Sigmoid colon (tissue), 7 donors: ENCODE measurements around the gene SGSM2. TPM values are rescaled to one million over a fixed set of nuclear protein-coding genes. Genes with fewer than 3 reads are reported as not detected.

Source experiments
- DNase-seq: peaks from one replicate; pipeline ENCODE4 v3.0.0-alpha.2; 2019
- H3K27ac ChIP-seq, 4 donors: fragments of 200-600 bp; sonication (generic); one replicate each; pipeline ENCODE4 v1.5.1; 2016 to 2019; ENCODE audit warnings: mild to moderate bottlenecking in 1 of 4
- H3K27me3 ChIP-seq, 3 donors: fragments of 200-600 bp; sonication (generic); one replicate each; pipeline ENCODE4 v1.5.1; 2019; ENCODE audit warnings: mild to moderate bottlenecking in 1 of 3
- H3K36me3 ChIP-seq, 4 donors: fragments of 200-600 bp; sonication (generic); one replicate each; pipeline ENCODE4 v1.5.1; 2016 to 2019
- H3K4me1 ChIP-seq, 4 donors: fragments of 200-600 bp; sonication (generic); one replicate each; pipeline ENCODE4 v1.5.1; 2017 to 2019
- H3K4me3 ChIP-seq, 4 donors: fragments of 200-600 bp; sonication (generic); one replicate each; pipeline ENCODE4 v1.5.1; 2017 to 2019; ENCODE audit warnings: mild to moderate bottlenecking in 2 of 4, moderate library complexity in 1 of 4
- H3K9me3 ChIP-seq, 4 donors: fragments of 200-600 bp in 3 of 4; sonication (generic) in 3 of 4; one replicate each; pipeline versions ENCODE4 v1.5.1 to v1.6.1; 2013 to 2019
- EP300 ChIP-seq, 4 donors: sonication (generic); formaldehyde crosslinking; IDR thresholded peaks; one replicate each; pipeline ENCODE4 v1.6.1; 2017; ENCODE audit warnings: antibody characterized with exemption in 4 of 4
- POLR2A ChIP-seq, 2 donors: fragments of 450-650 bp; IDR thresholded peaks; one replicate each; pipeline ENCODE4 v1.6.1; 2016; ENCODE audit warnings: antibody characterized with exemption in 2 of 2, mild to moderate bottlenecking in 2 of 2, moderate library complexity in 2 of 2
- POLR2AphosphoS5 ChIP-seq, 4 donors: sonication (generic); formaldehyde crosslinking; IDR thresholded peaks; one replicate each; pipeline ENCODE4 v1.6.1; 2017; ENCODE audit warnings: antibody characterized with exemption in 4 of 4
- WGBS, 2 donors: extraction: QIAGEN DNeasy Blood & Tissue Kit; methylation state at CpG; one replicate each; pipeline ENCODE4 v1.1.7; 2013; 5-methylcytosine and 5-hydroxymethylcytosine counted together
- intact Hi-C: fragments of 100-400 bp; cut with DNase I; formaldehyde crosslinking; loops from one replicate; pipeline ENCODE4 v1.15.1; 2023
- polyA plus RNA-seq, 3 donors: library from polyadenylated mRNA; stranded (reverse); fragments of 200-250 nt; gene quantifications; one replicate each; pipeline ENCODE4 v1.2.3, GENCODE V29; 2013
- total RNA-seq, 4 donors: library from RNA; depleted of rRNA; stranded (reverse); fragments of >200 nt; gene quantifications; one replicate each; pipeline ENCODE4 v1.1.0, GENCODE V29; 2016
- TF ChIP-seq, protein P1 (sequence below), 4 experiments: fragments of 450-650 bp in 3 of 4; fragments of 200-600 bp in 1 of 4; IDR thresholded peaks; one replicate each; pipeline ENCODE4 v1.5.1; 2016 to 2019; ENCODE audit warnings: antibody characterized with exemption in 4 of 4, mild to moderate bottlenecking in 3 of 4, moderate library complexity in 2 of 4
- donor health status: healthy with polysubstance abuse.
- donor health status: Bipolar disorder and iron deficiency.
- donor health status: healthy.

Gene SGSM2
- total and polyA plus RNA-seq, 7 donors = 6.2 to 79.8 (median 43.9) TPM

DNA sequence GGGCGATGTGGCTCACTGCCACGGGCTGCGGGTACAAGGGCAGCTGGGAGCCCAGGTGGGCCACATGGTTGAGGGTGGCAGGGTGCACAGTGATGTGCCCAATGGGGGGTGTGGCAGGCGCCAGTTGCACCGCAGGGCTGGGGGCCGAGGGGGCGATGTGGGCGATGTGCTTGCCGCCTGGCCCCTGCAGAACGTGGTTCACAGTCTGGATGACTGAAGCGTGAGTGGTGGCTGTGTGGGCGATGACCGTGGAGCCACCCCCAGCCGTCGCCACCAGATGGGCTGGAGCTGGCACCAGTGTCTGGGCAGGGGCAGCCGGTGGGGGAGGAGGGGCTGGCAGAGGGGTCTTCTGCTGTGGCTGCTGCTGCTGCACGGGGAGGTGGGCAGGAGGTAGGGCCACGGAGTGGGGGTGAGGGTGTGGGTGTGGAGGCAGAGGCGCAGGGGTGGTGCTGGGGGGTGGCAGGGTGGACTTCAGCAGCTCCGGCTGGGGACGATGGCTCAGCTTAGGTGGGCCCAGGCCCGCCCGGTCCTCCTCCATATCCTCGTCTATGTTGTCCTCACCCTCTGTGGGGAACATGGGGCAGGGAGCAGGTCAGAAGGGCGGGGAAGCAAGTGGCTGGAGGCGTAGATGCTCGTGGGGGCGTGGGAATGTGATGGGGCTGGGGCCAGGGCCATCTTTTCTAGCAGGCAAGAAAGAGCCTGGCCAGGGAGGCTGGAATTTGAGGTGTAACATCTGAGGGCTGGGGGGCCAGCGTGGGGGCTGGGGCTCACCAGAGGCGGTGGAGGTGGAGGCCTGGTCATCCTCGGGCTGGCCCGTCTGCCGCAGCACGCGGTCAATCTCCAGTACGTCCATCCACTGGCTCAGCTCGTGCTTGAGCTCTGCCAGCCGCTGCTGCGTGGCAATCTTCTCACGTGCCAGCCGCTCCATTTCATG is 50.1 kb downstream of the SGSM2 start:
- Histone ChIP-seq H3K36me3 (peaks cover 0 to 34% (median 16%) of the 10 kb centered on the region in 4 donors), H3K4me3 (no peak overlapping the region), H3K27me3 (no peaks in the 10 kb centered on the region), H3K4me1 (peaks cover 0 to 54% (median 51%) of the 10 kb centered on the region in 4 donors), H3K9me3 (no peaks in the 10 kb centered on the region), H3K27ac (no peak overlapping the region)
- DNase-seq = no peak
- TF ChIP-seq POLR2A (IDR thresholded peaks at IDR 0.05) = no peak
- no peak for TF ChIP-seq POLR2AphosphoS5 (IDR thresholded peaks at IDR 0.05)
- TF ChIP-seq, protein P1, sequence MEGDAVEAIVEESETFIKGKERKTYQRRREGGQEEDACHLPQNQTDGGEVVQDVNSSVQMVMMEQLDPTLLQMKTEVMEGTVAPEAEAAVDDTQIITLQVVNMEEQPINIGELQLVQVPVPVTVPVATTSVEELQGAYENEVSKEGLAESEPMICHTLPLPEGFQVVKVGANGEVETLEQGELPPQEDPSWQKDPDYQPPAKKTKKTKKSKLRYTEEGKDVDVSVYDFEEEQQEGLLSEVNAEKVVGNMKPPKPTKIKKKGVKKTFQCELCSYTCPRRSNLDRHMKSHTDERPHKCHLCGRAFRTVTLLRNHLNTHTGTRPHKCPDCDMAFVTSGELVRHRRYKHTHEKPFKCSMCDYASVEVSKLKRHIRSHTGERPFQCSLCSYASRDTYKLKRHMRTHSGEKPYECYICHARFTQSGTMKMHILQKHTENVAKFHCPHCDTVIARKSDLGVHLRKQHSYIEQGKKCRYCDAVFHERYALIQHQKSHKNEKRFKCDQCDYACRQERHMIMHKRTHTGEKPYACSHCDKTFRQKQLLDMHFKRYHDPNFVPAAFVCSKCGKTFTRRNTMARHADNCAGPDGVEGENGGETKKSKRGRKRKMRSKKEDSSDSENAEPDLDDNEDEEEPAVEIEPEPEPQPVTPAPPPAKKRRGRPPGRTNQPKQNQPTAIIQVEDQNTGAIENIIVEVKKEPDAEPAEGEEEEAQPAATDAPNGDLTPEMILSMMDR (IDR thresholded peaks at IDR 0.05) = no peak
- no peak for TF ChIP-seq EP300 (IDR thresholded peaks at IDR 0.05)
- intact Hi-C loops = no loop called here
- 90 to 94% methylated on average over 41 of the region's 41 CpGs for WGBS, 2 donors

DNA sequence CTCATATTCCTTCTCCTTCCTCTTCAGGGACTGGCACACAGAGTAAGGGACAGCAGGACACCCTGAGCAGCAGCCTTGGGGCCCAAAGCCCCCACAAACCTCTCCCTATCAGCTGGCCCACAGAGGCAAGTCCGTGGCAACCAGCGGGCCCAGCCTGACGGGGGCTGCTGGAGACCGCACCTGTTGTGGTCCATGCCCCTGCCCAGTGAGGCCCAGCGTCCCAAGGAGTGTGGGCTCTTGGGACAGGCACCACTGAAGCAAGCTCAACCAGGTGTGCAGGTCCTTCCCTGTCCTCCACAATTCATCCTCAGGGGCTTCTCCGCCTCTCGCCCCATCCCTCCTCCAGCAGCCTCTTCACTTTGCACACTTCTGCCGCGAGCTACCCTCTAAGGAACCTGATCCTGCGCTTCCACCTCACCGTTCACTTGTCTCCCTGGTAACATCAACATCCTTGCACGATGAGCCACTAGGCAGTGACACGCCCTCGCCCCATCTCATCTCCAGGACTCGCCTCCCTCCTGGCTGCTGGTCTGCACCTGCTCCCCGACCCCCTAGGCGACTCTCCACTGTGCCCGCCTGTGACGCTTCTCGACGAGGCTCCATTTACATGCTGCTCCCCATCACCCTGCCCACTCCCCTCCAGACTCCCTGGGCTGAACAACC is 50.9 kb downstream of the SGSM2 start:
- no peak for TF ChIP-seq POLR2AphosphoS5 (IDR thresholded peaks at IDR 0.05)
- TF ChIP-seq, protein P1 (IDR thresholded peaks at IDR 0.05) = no peak
- no peak for TF ChIP-seq EP300 (IDR thresholded peaks at IDR 0.05)
- no peak for TF ChIP-seq POLR2A (IDR thresholded peaks at IDR 0.05)
- peaks cover 0 to 34% (median 16%) of the 10 kb centered on the region in 4 donors for H3K36me3 ChIP-seq
- intact Hi-C loops = no loop called here
- no peak overlapping the region for H3K4me3 ChIP-seq
- 93% methylated on average over 21 of the region's 21 CpGs for WGBS, 2 donors
- no peak overlapping the region for H3K27ac ChIP-seq
- no peaks in the 10 kb centered on the region for H3K9me3 ChIP-seq
- DNase-seq = no peak
- H3K4me1 ChIP-seq = peaks cover 0 to 49% (median 43%) of the 10 kb centered on the region in 4 donors
- H3K27me3 ChIP-seq = no peaks in the 10 kb centered on the region

DNA sequence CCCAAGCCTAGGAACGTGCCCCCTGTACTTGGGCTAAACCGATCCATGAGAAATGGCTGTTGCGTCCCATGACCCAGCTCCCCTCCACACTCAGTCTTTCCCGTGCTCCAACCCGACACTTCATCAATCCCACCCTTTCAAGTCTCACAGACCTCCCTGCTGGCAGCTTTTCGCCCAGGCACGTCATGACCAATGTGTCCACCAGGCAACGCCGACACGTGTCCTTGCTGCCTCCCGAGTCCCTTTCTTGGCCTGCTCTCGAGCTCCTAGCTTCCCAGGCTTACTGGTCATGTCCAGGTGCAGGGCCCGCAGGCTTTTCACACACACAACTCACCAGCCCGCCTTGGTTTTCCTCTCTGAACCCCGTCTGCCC is 51.4 kb downstream of the SGSM2 start:
- intact Hi-C loops = no loop called here
- peak overlapping the region in 2 of 4 donors; percentile 97 to 98 for H3K27ac ChIP-seq
- H3K36me3 ChIP-seq = peaks cover 0 to 34% (median 16%) of the 10 kb centered on the region in 4 donors
- H3K27me3 ChIP-seq = no peaks in the 10 kb centered on the region
- peaks cover 0 to 48% (median 39%) of the 10 kb centered on the region in 4 donors for H3K4me1 ChIP-seq
- WGBS, 2 donors = 94 to 95% methylated on average over 15 of the region's 15 CpGs
- no peak for DNase-seq
- no peaks in the 10 kb centered on the region for H3K9me3 ChIP-seq
- no peak for TF ChIP-seq POLR2AphosphoS5 (IDR thresholded peaks at IDR 0.05)
- no peak for TF ChIP-seq EP300 (IDR thresholded peaks at IDR 0.05)
- no peak for TF ChIP-seq POLR2A (IDR thresholded peaks at IDR 0.05)
- TF ChIP-seq, protein P1 (IDR thresholded peaks at IDR 0.05) = no peak
- H3K4me3 ChIP-seq = no peak overlapping the region

DNA sequence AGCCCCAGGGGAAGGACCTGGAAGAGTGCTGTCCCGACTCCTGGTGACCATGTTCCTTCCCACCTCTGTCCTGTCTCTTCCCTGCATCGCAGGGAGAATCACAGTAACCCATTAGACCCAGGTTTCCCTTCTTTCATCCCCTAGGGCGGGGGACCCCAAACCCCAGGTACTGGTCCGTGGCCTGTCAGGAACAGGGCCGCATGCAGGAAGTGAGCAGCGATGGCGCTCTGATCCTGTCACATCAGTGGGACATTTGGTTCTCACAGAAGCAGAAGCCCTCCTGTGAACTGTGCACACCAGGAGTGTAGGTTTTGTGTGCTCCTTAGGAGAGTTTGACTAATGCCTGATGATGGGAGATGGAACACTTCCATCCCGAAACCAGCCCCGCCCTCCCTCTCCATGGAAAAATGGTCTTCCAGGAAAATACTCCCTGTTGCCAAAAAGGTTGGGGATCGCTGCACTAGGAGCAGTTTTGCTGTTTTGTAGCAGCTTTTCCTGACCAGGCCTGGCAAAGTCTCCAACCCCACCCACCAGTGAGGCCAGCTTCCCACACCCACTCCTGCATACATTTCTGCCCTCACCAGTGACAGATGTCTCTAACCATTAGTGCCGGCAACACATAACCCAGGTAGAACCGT is 53.0 kb downstream of the SGSM2 start:
- Histone ChIP-seq H3K27ac (peak overlapping the region; percentile 97 to 100 (median 98)), H3K4me3 (no peak overlapping the region), H3K4me1 (peaks cover 0 to 57% (median 47%) of the 10 kb centered on the region in 4 donors), H3K27me3 (no peaks in the 10 kb centered on the region), H3K9me3 (no peaks in the 10 kb centered on the region), H3K36me3 (peaks cover 0 to 25% (median 16%) of the 10 kb centered on the region in 4 donors)
- TF ChIP-seq, protein P1 (IDR thresholded peaks at IDR 0.05) = no peak
- TF ChIP-seq POLR2A (IDR thresholded peaks at IDR 0.05) = no peak
- peak in 2 of 4 donors; percentile 20 to 21 for TF ChIP-seq POLR2AphosphoS5 (IDR thresholded peaks at IDR 0.05)
- no peak for TF ChIP-seq EP300 (IDR thresholded peaks at IDR 0.05)
- WGBS, 2 donors = 86 to 89% methylated on average over 12 of the region's 12 CpGs
- no peak for DNase-seq
- intact Hi-C loops = no loop called here
